ENCODE data around the gene SLC18A2.

- no peak for TF ChIP-seq CTCF (IDR thresholded peaks at IDR 0.05 in 2 of 3, conservative IDR thresholded peaks at IDR 0.05 in 1 of 3; ENCODE audit: control insufficient read depth in 2 of 3, extremely low read depth in 1 of 3, insufficient read depth in 1 of 3, low read depth in 3 of 3, low read length in 3 of 3)
- TF ChIP-seq POLR2AphosphoS5 (IDR thresholded peaks at IDR 0.05; ENCODE audit: low read length) = no peak
- no peak for TF ChIP-seq BHLHE40 (IDR thresholded peaks at IDR 0.05; ENCODE audit: borderline replicate concordance in 1 of 2, low read depth in 2 of 2, low read length in 1 of 2)
- no peak for TF ChIP-seq ESRRA (IDR thresholded peaks at IDR 0.05; ENCODE audit: low read length)
- TF ChIP-seq HDAC2 (IDR thresholded peaks at IDR 0.05) = no peak
- no peak for TF ChIP-seq E2F8 (IDR thresholded peaks at IDR 0.05; ENCODE audit: low read depth, partially characterized antibody)
- no peak for TF ChIP-seq TAF1 (IDR thresholded peaks at IDR 0.05; ENCODE audit: borderline replicate concordance, low read depth, low read length)
- no peak for TF ChIP-seq ZNF24 (IDR thresholded peaks at IDR 0.05)
- no peak for TF ChIP-seq EZH2 (IDR thresholded peaks at IDR 0.05; ENCODE audit: borderline replicate concordance, control insufficient read depth, low read depth, low read length)
- no peak for TF ChIP-seq EP300 (IDR thresholded peaks at IDR 0.05; ENCODE audit: borderline replicate concordance in 1 of 2, control insufficient read depth in 1 of 2, low read depth in 2 of 2, low read length in 2 of 2)
- TF ChIP-seq SREBF2 (IDR thresholded peaks at IDR 0.05; ENCODE audit: low read length) = no peak
- no peak for TF ChIP-seq SIX5 (IDR thresholded peaks at IDR 0.05; ENCODE audit: low read depth, low read length, severe bottlenecking)
- no peak for TF ChIP-seq TCF12 (IDR thresholded peaks at IDR 0.05; ENCODE audit: low read depth, low read length)
- no peak for TF ChIP-seq ATF3 (IDR thresholded peaks at IDR 0.05; ENCODE audit: borderline replicate concordance, extremely low read depth, low read depth, low read length)
Observed at GRCh38 chr10:117250411-117250810, 9.5 kb downstream of the SLC18A2 start.

All from GM12878 (cell line).